Endothelial cell of umbilical vein (primary cell): ENCODE results near the gene DPYD. TPM values are rescaled to one million over a fixed set of nuclear protein-coding genes. Genes with fewer than 3 reads are reported as not detected.
A peak's percentile ranks its signal among the peaks of the same experiment; 100 is the strongest.

Experiments used
- BruUV-seq: library from RNA; stranded (reverse); fragments of 400-500 nt; replicated peaks from 2 replicates; lab custom pipeline; 2021; lab: Mats Ljungman, UMichigan
- CTCF ChIA-PET: fragments of 300-600, 350-600 bp; sonication (Branson Sonifier 250); formaldehyde crosslinking; loops from one replicate; lab custom pipeline; 2021; ENCODE audit warnings: antibody characterized with exemption, inconsistent platforms; lab: Charles Lee
- POLR2A ChIA-PET: fragments of 300-600, 350-600 bp; sonication (Branson Sonifier 250); formaldehyde crosslinking; loops from one replicate; lab custom pipeline; 2021; ENCODE audit warnings: antibody characterized with exemption, inconsistent platforms; lab: Charles Lee
- DNase-seq: peaks from one replicate; pipeline ENCODE4 v3.0.0-alpha.2; 2011; ENCODE audit warnings: low read depth, low spot score
- FAIRE-seq: peaks from 2 replicates; lab custom pipeline; 2011; peaks lifted over from hg19 to GRCh38; lab: Jason Lieb, UNC
- H2AFZ ChIP-seq: 2 replicates; pipeline ENCODE4 v1.6.0; 2012; ENCODE audit warnings: low read depth, low read length, control low read depth, inconsistent platforms
- H3K27ac ChIP-seq: 2 replicates; pipeline ENCODE4 v1.5.1; 2011; ENCODE audit warnings: low read depth, mild to moderate bottlenecking, control low read depth, low read length, moderate library complexity; ENCODE audit not compliant: insufficient read depth
- H3K27me3 ChIP-seq, 2 experiments: 2 replicates each; pipeline versions ENCODE4 v1.6.0 to v1.6.1; 2011; ENCODE audit warnings: low read length in 2 of 2, mixed read lengths in 1 of 2; ENCODE audit not compliant: control insufficient read depth in 2 of 2, insufficient read depth in 2 of 2
- H3K36me3 ChIP-seq, 2 experiments: 2 replicates in 1 of 2; 3 replicates in 1 of 2; pipeline ENCODE4 v1.5.1; 2011; ENCODE audit warnings: low read length in 2 of 2, mild to moderate bottlenecking in 1 of 2, moderate library complexity in 1 of 2; ENCODE audit not compliant: control insufficient read depth in 2 of 2, insufficient read depth in 2 of 2; ENCODE audit errors: extremely low read depth in 1 of 2
- H3K4me1 ChIP-seq: 3 replicates; pipeline ENCODE4 v1.5.1; 2011; ENCODE audit warnings: mild to moderate bottlenecking, low read length; ENCODE audit not compliant: control insufficient read depth, insufficient read depth; ENCODE audit errors: extremely low read depth
- H3K4me2 ChIP-seq: 2 replicates; pipeline ENCODE4 v1.6.1; 2011; ENCODE audit warnings: low read length, control low read depth, mixed read lengths; ENCODE audit not compliant: insufficient read depth
- H3K4me3 ChIP-seq, 3 experiments: fragments of 200-600 bp in 1 of 3; sonication (generic), shearing (Covaris generic) in 1 of 3; replicated peaks in 1 of 3; 2 replicates each; pipeline ENCODE4 v1.5.1; 2011 to 2016; ENCODE audit warnings: control low read depth in 3 of 3, low read length in 3 of 3, mild to moderate bottlenecking in 2 of 3, inconsistent platforms in 1 of 3, low read depth in 1 of 3, moderate library complexity in 1 of 3; ENCODE audit not compliant: insufficient read depth in 1 of 3
- H3K79me2 ChIP-seq: 2 replicates; pipeline ENCODE4 v1.6.0; 2012; ENCODE audit warnings: low read length, inconsistent platforms; ENCODE audit not compliant: control insufficient read depth, insufficient read depth
- H3K9ac ChIP-seq: replicated peaks from 2 replicates; pipeline ENCODE3; 2011; ENCODE audit warnings: low read length, control low read depth; ENCODE audit not compliant: insufficient read depth; ENCODE audit errors: extremely low read depth
- H3K9me1 ChIP-seq: replicated peaks from 3 replicates; pipeline ENCODE4 v1.6.0; 2011; ENCODE audit warnings: mild to moderate bottlenecking, low read length; ENCODE audit not compliant: control insufficient read depth, insufficient read depth; ENCODE audit errors: extremely low read depth
- H3K9me3 ChIP-seq: replicated peaks from 2 replicates; pipeline ENCODE4 v1.5.1; 2012; ENCODE audit warnings: low read length, inconsistent platforms; ENCODE audit not compliant: control insufficient read depth, insufficient read depth
- H4K20me1 ChIP-seq: replicated peaks from 2 replicates; pipeline ENCODE3; 2011; ENCODE audit warnings: mild to moderate bottlenecking, low read length; ENCODE audit not compliant: control insufficient read depth, insufficient read depth; ENCODE audit errors: extremely low read depth
- EZH2 ChIP-seq: IDR thresholded peaks from 2 replicates; pipeline ENCODE4 v1.6.1; 2012; ENCODE audit warnings: borderline replicate concordance, low read depth, mild to moderate bottlenecking, moderate library complexity, low read length, inconsistent platforms; ENCODE audit not compliant: severe bottlenecking
- FOS ChIP-seq: IDR thresholded peaks from 2 replicates; pipeline ENCODE4 v1.6.1; 2011; ENCODE audit warnings: mild to moderate bottlenecking, low read length, moderate library complexity, borderline replicate concordance; ENCODE audit not compliant: insufficient read depth
- GATA2 ChIP-seq: IDR thresholded peaks from 2 replicates; pipeline ENCODE4 v1.7.0; 2011; ENCODE audit warnings: low read depth, mild to moderate bottlenecking, moderate library complexity, mixed read lengths, low read length; ENCODE audit not compliant: insufficient read length, insufficient read depth
- JUN ChIP-seq: IDR thresholded peaks from 2 replicates; pipeline ENCODE4 v1.6.1; 2011; ENCODE audit warnings: borderline replicate concordance, low read depth; ENCODE audit not compliant: insufficient read length, insufficient read depth
- MYC ChIP-seq: IDR thresholded peaks from one replicate; pipeline ENCODE4 v1.6.1; 2011; ENCODE audit warnings: mild to moderate bottlenecking, low read depth, low read length
- POLR2A ChIP-seq: IDR thresholded peaks from 2 replicates; pipeline ENCODE4 v1.6.1; 2012; ENCODE audit warnings: low read depth, mild to moderate bottlenecking, control low read depth, low read length
- POLR2AphosphoS5 ChIP-seq: IDR thresholded peaks from 2 replicates; pipeline ENCODE4 v1.6.1; 2012; ENCODE audit warnings: low read depth, mild to moderate bottlenecking, control low read depth, low read length, moderate library complexity; ENCODE audit not compliant: insufficient read depth
- dilution Hi-C: fragments of 300-500 bp; cut with MboI; formaldehyde crosslinking; loops from one replicate; pipeline ENCODE4 v1.15.0; 2019; ENCODE audit warnings: low sequenced_read_pairs; ENCODE audit not compliant: extremely low pct_ligation_motif_present
- intact Hi-C: fragments of 100-400 bp; cut with micrococcal nuclease; formaldehyde crosslinking; loops from one replicate; pipeline ENCODE4 v1.10.0; 2022
- polyA plus RNA-seq, 4 experiments: library from polyadenylated mRNA; depleted of rRNA in 3 of 4; stranded (reverse) in 3 of 4; unstranded in 1 of 4; fragments of >200 nt; gene quantifications; 2 replicates each; pipeline versions ENCODE4 v1.2.1 to v1.2.3, GENCODE V29; 2011 to 2012; ENCODE audit warnings: missing spikeins in 1 of 4
- total RNA-seq: library from RNA; stranded (reverse); gene quantifications from 2 replicates; pipeline ENCODE4 v1.2.3, GENCODE V29; 2021
- TF ChIP-seq, protein P1 (sequence below): IDR thresholded peaks from 2 replicates; pipeline ENCODE4 v1.6.1; 2011; ENCODE audit not compliant: insufficient read depth, insufficient read length
- TF ChIP-seq, protein P2 (sequence below), 2 donors: IDR thresholded peaks; 1 replicate in 1 of 2; 2 replicates in 1 of 2; pipeline ENCODE4 v1.5.1; 2011; ENCODE audit warnings: low read length in 2 of 2, mild to moderate bottlenecking in 2 of 2, moderate library complexity in 2 of 2, control low read depth in 1 of 2, inconsistent platforms in 1 of 2, low read depth in 1 of 2; ENCODE audit not compliant: insufficient read depth in 1 of 2; ENCODE audit errors: extremely low read depth in 1 of 2

DPYD gene
- total and polyA plus RNA-seq, 2 donors (not counting 3 experiments of a cell fraction or from before 2014, with no cell fraction given), result 4.6 to 15.1 TPM

DNA sequence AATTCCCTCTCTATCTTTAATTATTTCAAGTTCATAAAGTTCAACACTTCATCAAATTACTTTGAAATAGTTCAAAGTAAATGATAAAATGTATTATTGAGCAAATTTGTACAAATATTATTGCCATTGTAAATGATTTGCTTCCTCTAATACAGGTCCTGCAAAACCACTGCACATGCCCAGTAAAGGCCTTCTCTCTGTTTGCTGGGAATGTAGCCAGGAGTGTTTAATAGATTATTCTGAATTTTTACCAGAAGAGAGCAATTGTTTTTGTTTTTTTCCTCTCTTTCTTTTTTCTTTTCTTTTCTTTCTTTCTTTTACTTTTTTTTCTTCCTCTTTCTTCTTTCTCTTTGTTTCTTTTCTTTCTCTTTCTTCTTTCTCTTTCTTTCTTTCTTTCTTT lies 713.0 kb downstream of the DPYD start:
- no TSS peak for BruUV-seq
- Histone ChIP-seq H3K79me2 (no peaks in the 10 kb centered on the region), H3K36me3 (no peaks in the 10 kb centered on the region), H3K4me3 (no peak overlapping the region), H3K9me3 (no peaks in the 10 kb centered on the region), H4K20me1 (no peaks in the 10 kb centered on the region), H3K27ac (no peak overlapping the region), H3K27me3 (no peaks in the 10 kb centered on the region), H3K9me1 (no peaks in the 10 kb centered on the region), H3K9ac (no peak overlapping the region), H3K4me1 (no peaks in the 10 kb centered on the region), H3K4me2 (no peak overlapping the region), H2AFZ (no peak overlapping the region)
- dilution Hi-C loops (no loop called here), intact Hi-C loops (no loop called here)
- POLR2A ChIA-PET, result no interaction called here
- DNase-seq (no peak), FAIRE-seq (peak; percentile 15)
- no peak for TF ChIP-seq POLR2A
- TF ChIP-seq GATA2, result no peak
- TF ChIP-seq FOS, result no peak
- no peak for TF ChIP-seq EZH2
- no peak for TF ChIP-seq POLR2AphosphoS5
- CTCF ChIA-PET, result interaction anchor here (0.7 to 1.2 kb wide), 2 partner anchors 36 to 68 kb away, joined by 3 to 5 read pairs; no protein-coding TSS in a partner anchor

DNA sequence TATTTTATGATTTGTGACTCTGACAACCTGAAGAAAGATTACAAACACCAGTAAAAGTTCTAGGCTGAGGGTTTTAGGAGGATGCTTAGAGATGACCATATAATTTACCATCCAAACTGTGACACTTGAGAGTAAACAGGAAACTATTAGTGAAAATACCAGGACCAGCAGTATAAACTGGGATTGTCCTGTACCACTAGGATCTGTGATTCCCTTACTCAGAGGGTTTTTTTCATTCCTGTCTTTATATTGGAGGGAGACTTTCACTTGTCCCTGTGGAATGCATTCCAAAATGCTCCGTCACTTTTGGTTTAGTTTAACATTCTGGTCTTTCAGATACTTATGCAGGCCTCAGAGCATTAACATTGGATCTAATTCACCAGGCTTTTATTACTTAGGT lies 716.4 kb downstream of the DPYD start:
- Histone ChIP-seq H4K20me1 (no peaks in the 10 kb centered on the region), H3K79me2 (no peaks in the 10 kb centered on the region), H3K9me1 (no peaks in the 10 kb centered on the region), H2AFZ (no peak overlapping the region), H3K36me3 (no peaks in the 10 kb centered on the region), H3K27ac (no peak overlapping the region), H3K4me3 (no peak overlapping the region), H3K4me2 (no peak overlapping the region), H3K9me3 (no peaks in the 10 kb centered on the region), H3K9ac (no peak overlapping the region), H3K4me1 (no peaks in the 10 kb centered on the region), H3K27me3 (no peaks in the 10 kb centered on the region)
- ChIA-PET CTCF (interaction anchor here (1.0 kb wide), 1 partner anchor 66 kb away, joined by 4 read pairs; no protein-coding TSS in a partner anchor), POLR2A (no interaction called here)
- TF ChIP-seq, protein P1, sequence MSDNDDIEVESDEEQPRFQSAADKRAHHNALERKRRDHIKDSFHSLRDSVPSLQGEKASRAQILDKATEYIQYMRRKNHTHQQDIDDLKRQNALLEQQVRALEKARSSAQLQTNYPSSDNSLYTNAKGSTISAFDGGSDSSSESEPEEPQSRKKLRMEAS, result no peak
- TF ChIP-seq, protein P2, sequence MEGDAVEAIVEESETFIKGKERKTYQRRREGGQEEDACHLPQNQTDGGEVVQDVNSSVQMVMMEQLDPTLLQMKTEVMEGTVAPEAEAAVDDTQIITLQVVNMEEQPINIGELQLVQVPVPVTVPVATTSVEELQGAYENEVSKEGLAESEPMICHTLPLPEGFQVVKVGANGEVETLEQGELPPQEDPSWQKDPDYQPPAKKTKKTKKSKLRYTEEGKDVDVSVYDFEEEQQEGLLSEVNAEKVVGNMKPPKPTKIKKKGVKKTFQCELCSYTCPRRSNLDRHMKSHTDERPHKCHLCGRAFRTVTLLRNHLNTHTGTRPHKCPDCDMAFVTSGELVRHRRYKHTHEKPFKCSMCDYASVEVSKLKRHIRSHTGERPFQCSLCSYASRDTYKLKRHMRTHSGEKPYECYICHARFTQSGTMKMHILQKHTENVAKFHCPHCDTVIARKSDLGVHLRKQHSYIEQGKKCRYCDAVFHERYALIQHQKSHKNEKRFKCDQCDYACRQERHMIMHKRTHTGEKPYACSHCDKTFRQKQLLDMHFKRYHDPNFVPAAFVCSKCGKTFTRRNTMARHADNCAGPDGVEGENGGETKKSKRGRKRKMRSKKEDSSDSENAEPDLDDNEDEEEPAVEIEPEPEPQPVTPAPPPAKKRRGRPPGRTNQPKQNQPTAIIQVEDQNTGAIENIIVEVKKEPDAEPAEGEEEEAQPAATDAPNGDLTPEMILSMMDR (IDR thresholded peaks at IDR 0.05; ENCODE audit: extremely low read depth in 1 of 2, insufficient read depth in 1 of 2, low read depth in 1 of 2, low read length in 2 of 2), result no peak
- TF ChIP-seq FOS (no peak), GATA2 (no peak), MYC (no peak), POLR2AphosphoS5 (no peak), JUN (no peak), EZH2 (no peak), POLR2A (no peak)
- dilution Hi-C loops, result no loop called here
- no TSS peak for BruUV-seq
- intact Hi-C loops, result no loop called here
- FAIRE-seq (no peak), DNase-seq (no peak)
